ENCODE data around the gene PRR7. TPM values are rescaled to one million over a fixed set of nuclear protein-coding genes. Genes with fewer than 3 reads are reported as not detected.

The PRR7 gene
- total RNA-seq, result 12.1 and 13.0 TPM in 2 replicates

GRCh38 chr5:177446200-177447065, at the start of gene PRR7:
TSS of gene PRR7 (plus strand) at chr5:177446814. CDS start at chr5:177455068, 8,254 bp downstream.
- peak within 1 kb of the TSS; percentile 73 for H3K4me3 Mint-ChIP-seq (ENCODE audit: low read depth)
- H3K4me1 Mint-ChIP-seq (ENCODE audit: low read depth), result peaks cover 31% of the 10 kb centered on the region
- H3K9me3 Mint-ChIP-seq, result no peaks in the 10 kb centered on the region
- intact Hi-C loops (cut with micrococcal nuclease), result loop anchor here (2.0 kb wide), 1 partner anchor 18 kb away; no protein-coding TSS in a partner anchor
- H3K27ac Mint-ChIP-seq, result peak within 1 kb of the TSS; percentile 88
- peaks cover 15% of the 10 kb centered on the region for H3K36me3 Mint-ChIP-seq (ENCODE audit: low read depth)
- peak; percentile 69 for DNase-seq (ENCODE audit: low spot score)
- peaks cover 2% of the 10 kb centered on the region for H3K27me3 Mint-ChIP-seq (ENCODE audit: low read depth)

GRCh38 chr5:177397875-177398390, 48.7 kb upstream of the PRR7 start:
- no peak for DNase-seq (ENCODE audit: low spot score)
- H3K4me1 Mint-ChIP-seq (ENCODE audit: low read depth), result peaks cover 11% of the 10 kb centered on the region
- no peaks in the 10 kb centered on the region for H3K36me3 Mint-ChIP-seq (ENCODE audit: low read depth)
- intact Hi-C loops (cut with micrococcal nuclease), result no loop called here
- H3K9me3 Mint-ChIP-seq, result no peaks in the 10 kb centered on the region
- H3K27me3 Mint-ChIP-seq (ENCODE audit: low read depth), result peaks cover 21% of the 10 kb centered on the region
- no peak overlapping the region for H3K4me3 Mint-ChIP-seq (ENCODE audit: low read depth)
- no peak overlapping the region for H3K27ac Mint-ChIP-seq

- intact Hi-C loops (cut with micrococcal nuclease), result loop anchor here (5.0 kb wide), 1 partner anchor 38 kb away; no protein-coding TSS in a partner anchor
- no peak within 1 kb of the TSS for H3K27ac Mint-ChIP-seq
- H3K4me1 Mint-ChIP-seq (ENCODE audit: low read depth), result peaks cover 19% of the 10 kb centered on the region
- no peak for DNase-seq (ENCODE audit: low spot score)
- H3K27me3 Mint-ChIP-seq (ENCODE audit: low read depth), result peaks cover 25% of the 10 kb centered on the region
- no peak within 1 kb of the TSS for H3K4me3 Mint-ChIP-seq (ENCODE audit: low read depth)
- H3K9me3 Mint-ChIP-seq, result no peaks in the 10 kb centered on the region
- H3K36me3 Mint-ChIP-seq (ENCODE audit: low read depth), result no peaks in the 10 kb centered on the region
Measured at GRCh38 chr5:177399997-177400868, 46.4 kb upstream of the PRR7 start, which contains the start of gene PFN3. TSS of gene PFN3 (minus strand) at chr5:177400661. CDS start at chr5:177400576, 85 bp downstream.

- intact Hi-C loops (cut with micrococcal nuclease), result loop anchor here (1.0 to 5.0 kb wide), 4 partner anchors 12 to 94 kb away; partner anchors contain the start of gene PDLIM7
- Mint-ChIP-seq H3K9me3 (no peaks in the 10 kb centered on the region), H3K27me3 (ENCODE audit: low read depth) (peaks cover 23% of the 10 kb centered on the region), H3K4me1 (ENCODE audit: low read depth) (peaks cover 19% of the 10 kb centered on the region), H3K36me3 (ENCODE audit: low read depth) (no peaks in the 10 kb centered on the region), H3K4me3 (ENCODE audit: low read depth) (peak overlapping the region; percentile 79), H3K27ac (no peak overlapping the region)
- DNase-seq (ENCODE audit: low spot score), result peak; percentile 55
Measured at GRCh38 chr5:177402271-177403043, 44.2 kb upstream of the PRR7 start.

GRCh38 chr5:177403102-177403791, 43.4 kb upstream of the PRR7 start:
- peak; percentile 43 for DNase-seq (ENCODE audit: low spot score)
- no peaks in the 10 kb centered on the region for H3K36me3 Mint-ChIP-seq (ENCODE audit: low read depth)
- H3K27me3 Mint-ChIP-seq (ENCODE audit: low read depth), result peaks cover 23% of the 10 kb centered on the region
- no peaks in the 10 kb centered on the region for H3K9me3 Mint-ChIP-seq
- intact Hi-C loops (cut with micrococcal nuclease), result loop anchor here (1.0 to 5.0 kb wide), 4 partner anchors 13 to 94 kb away; partner anchors contain the start of gene PDLIM7
- H3K4me1 Mint-ChIP-seq (ENCODE audit: low read depth), result peaks cover 19% of the 10 kb centered on the region
- H3K4me3 Mint-ChIP-seq (ENCODE audit: low read depth), result peak overlapping the region; percentile 79
- H3K27ac Mint-ChIP-seq, result no peak overlapping the region

GRCh38 chr5:177403792-177404640, 42.6 kb upstream of the PRR7 start:
- Mint-ChIP-seq H3K36me3 (ENCODE audit: low read depth) (no peaks in the 10 kb centered on the region), H3K9me3 (no peaks in the 10 kb centered on the region), H3K4me3 (ENCODE audit: low read depth) (peak overlapping the region; percentile 79), H3K4me1 (ENCODE audit: low read depth) (peaks cover 19% of the 10 kb centered on the region), H3K27ac (no peak overlapping the region), H3K27me3 (ENCODE audit: low read depth) (peaks cover 23% of the 10 kb centered on the region)
- peak; percentile 81 for DNase-seq (ENCODE audit: low spot score)
- intact Hi-C loops (cut with micrococcal nuclease), result loop anchor here (1.0 to 5.0 kb wide), 5 partner anchors 14 to 93 kb away; partner anchors contain the start of genes GRK6 and PDLIM7

GRCh38 chr5:177404641-177405179, 41.9 kb upstream of the PRR7 start:
- Mint-ChIP-seq H3K4me3 (ENCODE audit: low read depth) (peak overlapping the region; percentile 54), H3K36me3 (ENCODE audit: low read depth) (no peaks in the 10 kb centered on the region), H3K27me3 (ENCODE audit: low read depth) (peaks cover 23% of the 10 kb centered on the region), H3K4me1 (ENCODE audit: low read depth) (peaks cover 19% of the 10 kb centered on the region), H3K9me3 (no peaks in the 10 kb centered on the region), H3K27ac (no peak overlapping the region)
- intact Hi-C loops (cut with micrococcal nuclease), result loop anchor here (1.0 to 5.0 kb wide), 2 partner anchors 22 to 42 kb away; partner anchors contain the start of gene GRK6
- no peak for DNase-seq (ENCODE audit: low spot score)

GRCh38 chr5:177405312-177405711, 41.3 kb upstream of the PRR7 start:
- DNase-seq (ENCODE audit: low spot score), result no peak
- H3K27ac Mint-ChIP-seq, result no peak overlapping the region
- peak overlapping the region; percentile 54 for H3K4me3 Mint-ChIP-seq (ENCODE audit: low read depth)
- peaks cover 19% of the 10 kb centered on the region for H3K4me1 Mint-ChIP-seq (ENCODE audit: low read depth)
- intact Hi-C loops (cut with micrococcal nuclease), result no loop called here
- no peaks in the 10 kb centered on the region for H3K9me3 Mint-ChIP-seq
- H3K27me3 Mint-ChIP-seq (ENCODE audit: low read depth), result peaks cover 23% of the 10 kb centered on the region
- no peaks in the 10 kb centered on the region for H3K36me3 Mint-ChIP-seq (ENCODE audit: low read depth)

- H3K27ac Mint-ChIP-seq, result no peak overlapping the region
- H3K9me3 Mint-ChIP-seq, result no peaks in the 10 kb centered on the region
- H3K27me3 Mint-ChIP-seq (ENCODE audit: low read depth), result peaks cover 23% of the 10 kb centered on the region
- peaks cover 24% of the 10 kb centered on the region for H3K4me1 Mint-ChIP-seq (ENCODE audit: low read depth)
- no peak for DNase-seq (ENCODE audit: low spot score)
- no peak overlapping the region for H3K4me3 Mint-ChIP-seq (ENCODE audit: low read depth)
- intact Hi-C loops (cut with micrococcal nuclease), result no loop called here
- H3K36me3 Mint-ChIP-seq (ENCODE audit: low read depth), result no peaks in the 10 kb centered on the region
Measured at GRCh38 chr5:177405805-177406204, 40.8 kb upstream of the PRR7 start.

GRCh38 chr5:177409043-177409801, 37.4 kb upstream of the PRR7 start, which contains the start of gene F12:
TSS of gene F12 (minus strand) at chr5:177409564. CDS start at chr5:177409527, 37 bp downstream.
- H3K27me3 Mint-ChIP-seq (ENCODE audit: low read depth), result no peaks in the 10 kb centered on the region
- H3K4me3 Mint-ChIP-seq (ENCODE audit: low read depth), result no peak within 1 kb of the TSS
- DNase-seq (ENCODE audit: low spot score), result no peak
- no peaks in the 10 kb centered on the region for H3K9me3 Mint-ChIP-seq
- no peak within 1 kb of the TSS for H3K27ac Mint-ChIP-seq
- intact Hi-C loops (cut with micrococcal nuclease), result no loop called here
- H3K36me3 Mint-ChIP-seq (ENCODE audit: low read depth), result no peaks in the 10 kb centered on the region
- peaks cover 20% of the 10 kb centered on the region for H3K4me1 Mint-ChIP-seq (ENCODE audit: low read depth)
